GM12878 (cell line): ENCODE results near the gene ZNF264. TPM values are rescaled to one million over a fixed set of nuclear protein-coding genes. Genes with fewer than 3 reads are reported as not detected.

ENCODE experiments used
- ATAC-seq: fragments of 200-7000 bp; cut with Tn5 transposase; 3 replicates; pipeline ENCODE4 v1.9.1; 2020; ENCODE audit warnings: mild to moderate bottlenecking, moderate library complexity
- BruUV-seq: library from RNA; stranded (reverse); fragments of 400-500 nt; replicated peaks from 2 replicates; lab custom pipeline; 2021; lab: Mats Ljungman, UMichigan
- CTCF ChIA-PET: fragments of 300-600 bp; sonication (Branson Sonifier 250); formaldehyde crosslinking; extraction: SDS; loops from one replicate; lab custom pipeline; 2021; ENCODE audit warnings: inconsistent platforms; lab: Yijun Ruan, JAX
- POLR2A ChIA-PET: fragments of 350-600 bp; formaldehyde crosslinking; extraction: SDS; loops from one replicate; lab custom pipeline; 2021; ENCODE audit warnings: inconsistent platforms; lab: Charles Lee
- RAD21 ChIA-PET: fragments of 300-600 bp; sonication (Branson Sonifier 250); formaldehyde crosslinking; loops from one replicate; lab custom pipeline; 2023; ENCODE audit warnings: antibody characterized with exemption; ENCODE audit not compliant: unreplicated experiment; lab: Charles Lee
- SMC1A ChIA-PET: fragments of 300-600 bp; sonication (Branson Sonifier 250); formaldehyde crosslinking; loops from one replicate; lab custom pipeline; 2023; ENCODE audit not compliant: unreplicated experiment, uncharacterized antibody; lab: Charles Lee
- DNase-seq: peaks from one replicate; pipeline ENCODE4 v3.0.0-alpha.2; 2011; ENCODE audit warnings: low read depth, low spot score
- FAIRE-seq: peaks from 3 replicates; lab custom pipeline; 2011; peaks lifted over from hg19 to GRCh38; lab: Jason Lieb, UNC
- H2AFZ ChIP-seq: 2 replicates; pipeline ENCODE4 v1.6.0; 2011; ENCODE audit warnings: low read depth, low read length, control low read depth; ENCODE audit not compliant: control insufficient read depth
- H3K27ac ChIP-seq: 2 replicates; pipeline ENCODE4 v1.5.1; 2011; ENCODE audit warnings: control low read depth; ENCODE audit not compliant: control insufficient read depth, insufficient read depth
- H3K27me3 ChIP-seq, 2 experiments: replicated peaks in 1 of 2; 2 replicates each; pipeline versions ENCODE4 v1.6.0 to v1.6.1; 2011; ENCODE audit warnings: low read length in 1 of 2; ENCODE audit not compliant: control insufficient read depth in 2 of 2, insufficient read depth in 2 of 2
- H3K36me3 ChIP-seq, 2 experiments: 2 replicates each; pipeline ENCODE4 v1.5.1; 2011; ENCODE audit warnings: low read length in 1 of 2; ENCODE audit not compliant: control insufficient read depth in 2 of 2, insufficient read depth in 2 of 2
- H3K4me1 ChIP-seq: 2 replicates; pipeline ENCODE4 v1.6.1; 2011; ENCODE audit warnings: mild to moderate bottlenecking, low read length, moderate library complexity, mixed read lengths; ENCODE audit not compliant: control insufficient read depth, insufficient read depth
- H3K4me2 ChIP-seq: 2 replicates; pipeline ENCODE4 v1.6.0; 2011; ENCODE audit warnings: control low read depth; ENCODE audit not compliant: control insufficient read depth, insufficient read depth
- H3K4me3 ChIP-seq: fragments of 200-600 bp; sonication (generic); 2 replicates; pipeline ENCODE4 v1.5.1; 2016
- H3K79me2 ChIP-seq: 2 replicates; pipeline ENCODE4 v1.6.0; 2011; ENCODE audit warnings: low read length; ENCODE audit not compliant: control insufficient read depth, insufficient read depth
- H3K9ac ChIP-seq: 2 replicates; pipeline ENCODE4 v1.8.0; 2011; ENCODE audit warnings: low read length, control low read depth, mixed read lengths; ENCODE audit not compliant: control insufficient read depth, insufficient read depth
- H3K9me3 ChIP-seq: replicated peaks from 3 replicates; pipeline ENCODE4 v1.5.1; 2011; ENCODE audit warnings: mild to moderate bottlenecking, low read length; ENCODE audit not compliant: control insufficient read depth, insufficient read depth
- H4K20me1 ChIP-seq: 2 replicates; pipeline ENCODE4 v1.6.0; 2011; ENCODE audit not compliant: control insufficient read depth, insufficient read depth
- ATF7 ChIP-seq: fragments of 450-650 bp; IDR thresholded peaks from 2 replicates; pipeline ENCODE4 v1.6.1; 2016; ENCODE audit warnings: low read depth, mild to moderate bottlenecking
- ETV6 ChIP-seq, 2 experiments: fragments of 450-650 bp in 1 of 2; IDR thresholded peaks in 1 of 2; conservative IDR thresholded peaks in 1 of 2; 2 replicates each; pipeline ENCODE4 v1.6.1; 2014; ENCODE audit warnings: antibody characterized with exemption in 1 of 2, borderline replicate concordance in 1 of 2, low read depth in 1 of 2, mild to moderate bottlenecking in 1 of 2, moderate library complexity in 1 of 2
- EZH2 ChIP-seq: IDR thresholded peaks from 2 replicates; pipeline ENCODE4 v1.6.1; 2012; ENCODE audit warnings: low read depth, mild to moderate bottlenecking, control low read depth, inconsistent platforms, low read length, borderline replicate concordance; ENCODE audit not compliant: control insufficient read depth
- IRF5 ChIP-seq: fragments of 450-650 bp; IDR thresholded peaks from 2 replicates; pipeline ENCODE4 v1.6.1; 2017; ENCODE audit warnings: borderline replicate concordance
- LARP7 ChIP-seq: fragments of 450-650 bp; IDR thresholded peaks from 2 replicates; pipeline ENCODE4 v1.6.1; 2017; ENCODE audit warnings: mild to moderate bottlenecking
- MEF2A ChIP-seq: IDR thresholded peaks from 2 replicates; pipeline ENCODE4 v1.6.1; 2011; ENCODE audit warnings: low read depth, mild to moderate bottlenecking, low read length, moderate library complexity; ENCODE audit not compliant: insufficient read depth
- MLLT1 ChIP-seq: fragments of 450-650 bp; IDR thresholded peaks from 2 replicates; pipeline ENCODE4 v1.6.1; 2016; ENCODE audit warnings: mild to moderate bottlenecking
- MTA2 ChIP-seq: fragments of 450-650 bp; IDR thresholded peaks from 2 replicates; pipeline ENCODE4 v1.6.1; 2016; ENCODE audit warnings: low read depth, mild to moderate bottlenecking, moderate library complexity
- NBN ChIP-seq: fragments of 450-650 bp; IDR thresholded peaks from 2 replicates; pipeline ENCODE4 v1.6.1; 2016
- PAX5 ChIP-seq: IDR thresholded peaks from 2 replicates; pipeline ENCODE4 v1.6.1; 2011; ENCODE audit warnings: low read depth, low read length, borderline replicate concordance
- REST ChIP-seq: IDR thresholded peaks from 2 replicates; pipeline ENCODE4 v1.6.1; 2012; ENCODE audit warnings: mild to moderate bottlenecking, low read depth, low read length
- SMAD1 ChIP-seq: fragments of 450-650 bp; IDR thresholded peaks from 2 replicates; pipeline ENCODE4 v1.6.1; 2018; ENCODE audit warnings: mild to moderate bottlenecking, low read depth; ENCODE audit not compliant: partially characterized antibody
- SP1 ChIP-seq: IDR thresholded peaks from one replicate; pipeline ENCODE4 v1.6.1; 2011; ENCODE audit warnings: low read depth, low read length
- SRF ChIP-seq, 2 experiments: IDR thresholded peaks; 2 replicates each; pipeline ENCODE4 v1.6.1; 2011; ENCODE audit warnings: low read depth in 2 of 2, low read length in 2 of 2, mild to moderate bottlenecking in 1 of 2, moderate library complexity in 1 of 2
- STAT3 ChIP-seq: IDR thresholded peaks from 2 replicates; pipeline ENCODE4 v1.6.1; 2011; ENCODE audit warnings: low read depth, low read length, improper control_type of control experiment
- USF1 ChIP-seq: IDR thresholded peaks from 2 replicates; pipeline ENCODE4 v1.6.1; 2011; ENCODE audit warnings: borderline replicate concordance, low read depth, mild to moderate bottlenecking, moderate library complexity, mixed read lengths, low read length; ENCODE audit not compliant: insufficient read depth; ENCODE audit errors: extremely low read length
- WGBS: methylation state at CpG from one replicate; pipeline ENCODE4 v1.1.6; 2016; ENCODE audit warnings: low lambda C conversion rate; ENCODE audit not compliant: insufficient replicate concordance, insufficient coverage; ENCODE audit errors: missing lambda C conversion rate; 5-methylcytosine and 5-hydroxymethylcytosine counted together
- in situ Hi-C: fragments of 300-500 bp; cut with MboI; formaldehyde crosslinking; loops from 9 replicates; pipeline ENCODE4 v1.14.3; 2018; ENCODE audit warnings: mixed read lengths
- intact Hi-C: fragments of 100-400 bp; cut with micrococcal nuclease; formaldehyde crosslinking; loops from one replicate; pipeline ENCODE4 v1.14.2; 2022; ENCODE audit not compliant: unreplicated experiment
- polyA plus RNA-seq, 11 experiments: library from polyadenylated mRNA; depleted of rRNA in 4 of 11; unstranded in 6 of 11; stranded (reverse) in 5 of 11; fragments of >200 nt; fragmentation: Nextera tagmentation in 4 of 11; fragmentation: Illumina TruSeq in 1 of 11; extraction: Ambion mirVana in 4 of 11; extraction: Trizol in 1 of 11; gene quantifications; 1 replicate in 1 of 11; 2 replicates in 10 of 11; pipeline versions ENCODE4 v1.2.1 to v1.2.3, GENCODE V29; 2011 to 2016; ENCODE audit warnings: inconsistent platforms in 2 of 11, missing spikeins in 2 of 11, low read depth in 1 of 11
- total RNA-seq, 4 experiments: library from RNA; depleted of rRNA in 3 of 4; stranded (reverse); fragments of >200 nt in 3 of 4; fragmentation: Illumina TruSeq in 1 of 4; extraction: Trizol in 1 of 4; gene quantifications; 2 replicates each; pipeline versions ENCODE4 v1.2.1 to v1.2.3, GENCODE V29; 2013 to 2021

ZNF264 gene
- total and polyA plus RNA-seq, 10 of the 15 experiments (the other 5 are each of a cell fraction or from before 2014, with no cell fraction given): 0.76 to 22.9 (median 9.4) TPM

- peak; percentile 97 for ATAC-seq
- H3K4me2 ChIP-seq: peak within 1 kb of the TSS; percentile 98
- H3K4me1 ChIP-seq: peaks cover 9% of the 10 kb centered on the region
- DNase-seq: peak; percentile 74
- intact Hi-C loops (loop anchor here (1.0 kb wide), 2 partner anchors 40 to 80 kb away; partner anchors contain the start of genes ZNF460 and ZNF543), in situ Hi-C loops (no loop called here)
- H3K4me3 ChIP-seq: peak within 1 kb of the TSS; percentile 83
- SMC1A ChIA-PET: no interaction called here
- H4K20me1 ChIP-seq: no peaks in the 10 kb centered on the region
- BruUV-seq: TSS peak; percentile 73
- H3K27ac ChIP-seq: peak within 1 kb of the TSS; percentile 73
- WGBS: 1% methylated on average over 61 of the region's 61 CpGs
- RAD21 ChIA-PET: no interaction called here
- H3K36me3 ChIP-seq: peaks cover 2% of the 10 kb centered on the region in 2 experiments; a peak in 3 of 4 replicates
- no peaks in the 10 kb centered on the region for H3K9me3 ChIP-seq
- peak within 1 kb of the TSS; percentile 95 for H2AFZ ChIP-seq
- CTCF ChIA-PET: no interaction called here
- H3K79me2 ChIP-seq: peaks cover 28% of the 10 kb centered on the region
- peak within 1 kb of the TSS; percentile 81 for H3K9ac ChIP-seq
- POLR2A ChIA-PET: no interaction called here
- H3K27me3 ChIP-seq: no peaks in the 10 kb centered on the region
- peak; percentile 96 for FAIRE-seq
- no peak for TF ChIP-seq REST
- no peak for TF ChIP-seq ETV6 (conservative IDR thresholded peaks at IDR 0.05 in 1 of 2, IDR thresholded peaks at IDR 0.05 in 1 of 2; ENCODE audit: borderline replicate concordance in 1 of 2, low read depth in 1 of 2)
- no peak for TF ChIP-seq SMAD1
- TF ChIP-seq LARP7: peak; percentile 71
- TF ChIP-seq ATF7: 0 out of 2 replicates have a peak, but pooled peaks have one; percentile 22
- TF ChIP-seq USF1: no peak
- TF ChIP-seq MLLT1: peak; percentile 14; the same call in 1 of the 2 replicates
- peak; percentile 84; the same call in 1 of the 2 replicates for TF ChIP-seq NBN
- TF ChIP-seq IRF5: no peak
- peak; percentile 80 for TF ChIP-seq SP1
- TF ChIP-seq MEF2A: no peak
- TF ChIP-seq STAT3: no peak
- no peak for TF ChIP-seq MTA2
- TF ChIP-seq PAX5: no peak
- TF ChIP-seq EZH2: no peak
- peak; percentile 32 to 86; a peak in 3 of 4 replicates for TF ChIP-seq SRF (IDR thresholded peaks at IDR 0.05; ENCODE audit: low read depth in 2 of 2, low read length in 2 of 2)
Measured at GRCh38 chr19:57240311-57241090, 49.2 kb downstream of the ZNF264 start, which contains the start of gene ZNF805. Gene ZNF805 (plus strand): TSS chr19:57240632. CDS start chr19:57240892, 260 bp downstream.
